OCI-M2 (cell line): ENCODE data around the gene FOXN3.

Experiments used
- DNase-seq: peaks from one replicate; lab custom pipeline; 2025; ENCODE audit not compliant: unreplicated experiment; lab: John Stamatoyannopoulos, UW

FOXN3 gene

GRCh38 chr14:89284333-89285058 lies 132.5 kb downstream of the FOXN3 start:
- DNase-seq: no peak

DNA sequence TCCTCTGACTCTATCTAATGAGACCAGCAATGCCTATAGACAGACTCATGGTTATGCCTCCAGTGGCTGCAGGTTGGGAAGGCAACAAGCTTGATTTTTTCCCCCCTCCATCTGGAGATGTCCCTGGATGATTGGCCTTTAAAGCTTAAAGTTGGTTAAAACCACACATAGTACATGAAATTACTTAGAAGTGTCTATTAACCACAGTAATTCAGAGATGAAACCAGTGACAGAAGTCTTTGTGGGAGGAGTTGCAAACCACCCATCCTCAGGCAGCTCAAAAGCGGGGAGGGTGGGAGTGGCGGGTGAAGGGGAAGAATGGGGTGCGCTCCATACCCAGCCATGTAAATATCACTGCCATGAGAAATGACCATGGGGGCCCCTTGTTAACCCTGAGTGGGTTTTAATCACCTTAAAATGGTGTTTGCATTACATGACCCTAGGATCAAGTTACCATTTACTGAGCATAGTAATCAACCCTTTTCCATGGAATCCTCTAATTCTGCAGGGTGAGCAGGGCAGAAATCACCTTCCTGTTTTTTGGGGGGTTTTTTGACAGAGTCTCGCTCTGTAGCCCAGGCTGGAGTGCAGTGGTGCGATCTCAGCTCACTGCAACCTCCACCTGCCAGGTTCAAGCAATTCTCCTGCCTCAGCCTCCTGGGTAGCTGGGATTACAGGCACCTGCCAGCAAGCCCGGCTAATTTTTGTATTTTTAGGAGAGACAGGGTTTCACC lies 133.5 kb downstream of the FOXN3 start:
- no peak for DNase-seq

- no peak for DNase-seq
These were observed 134.8 kb downstream of the FOXN3 start for GRCh38 chr14:89282191-89282590.

GRCh38 chr14:89280600-89280999 lies 136.4 kb downstream of the FOXN3 start:
- DNase-seq: no peak

GRCh38 chr14:89279649-89280232 lies 137.3 kb downstream of the FOXN3 start:
- DNase-seq: no peak

DNA sequence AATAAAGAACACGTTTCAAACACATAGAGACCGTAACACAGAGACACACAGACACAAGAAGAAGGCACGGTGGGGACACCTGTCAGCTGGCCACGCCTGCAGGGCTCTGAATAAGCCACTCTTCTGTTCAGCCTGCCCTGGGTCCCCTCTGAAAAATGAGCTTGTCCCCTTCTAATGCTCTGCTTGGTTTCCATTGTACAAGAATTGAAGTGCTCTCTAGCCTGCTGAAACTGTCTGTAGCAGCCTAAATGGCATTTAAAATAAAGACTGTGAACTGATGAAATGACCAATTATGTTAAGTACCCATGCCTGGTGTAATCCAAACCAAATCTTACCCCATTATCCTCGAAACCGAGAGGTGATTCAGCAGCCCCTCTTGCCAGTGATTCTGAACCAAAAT lies 139.8 kb downstream of the FOXN3 start:
- DNase-seq: no peak

GRCh38 chr14:89276424-89276975 lies 140.5 kb downstream of the FOXN3 start:
- no peak for DNase-seq

GRCh38 chr14:89270439-89271227 lies 146.4 kb downstream of the FOXN3 start:
- no peak for DNase-seq

DNA sequence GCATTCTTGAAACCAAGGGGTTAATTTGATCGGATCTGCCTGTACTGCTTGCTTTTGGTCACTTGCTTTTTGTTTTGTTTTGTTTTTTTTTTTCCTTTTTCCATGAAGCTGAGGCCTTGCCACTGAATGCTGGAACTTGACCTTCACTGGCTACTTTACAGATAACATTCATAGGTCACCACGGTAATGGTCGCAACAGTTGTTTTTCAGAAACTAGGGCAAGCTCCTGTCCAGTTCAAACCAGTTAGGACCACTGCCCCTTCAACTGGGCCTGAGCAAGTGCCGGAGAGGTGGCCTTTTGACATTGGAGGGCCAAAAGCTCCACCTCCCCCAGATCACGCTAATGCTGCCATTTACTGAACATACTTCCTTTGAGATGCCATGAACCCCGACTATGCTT lies 147.6 kb downstream of the FOXN3 start:
- no peak for DNase-seq

GRCh38 chr14:89268514-89268913 lies 148.5 kb downstream of the FOXN3 start:
- DNase-seq: no peak

DNA sequence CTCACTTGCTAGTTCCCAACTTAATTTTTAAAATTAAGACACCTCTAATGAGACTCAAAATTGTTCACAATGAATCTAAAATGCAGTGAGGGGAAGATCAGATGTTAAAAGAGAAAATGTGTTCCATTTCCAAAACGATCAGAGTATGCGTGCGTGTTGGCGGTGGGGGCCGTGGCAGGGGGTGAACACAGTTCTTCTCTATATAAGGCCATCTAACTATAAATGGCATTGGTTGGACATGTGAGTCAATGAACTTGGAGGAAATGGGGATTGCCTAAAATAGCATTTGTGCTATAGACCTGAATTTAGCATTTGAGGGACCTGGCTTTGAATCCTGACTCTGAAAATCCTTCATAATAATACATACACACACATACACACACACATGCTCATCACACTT lies 149.4 kb downstream of the FOXN3 start:
- DNase-seq: no peak

DNA sequence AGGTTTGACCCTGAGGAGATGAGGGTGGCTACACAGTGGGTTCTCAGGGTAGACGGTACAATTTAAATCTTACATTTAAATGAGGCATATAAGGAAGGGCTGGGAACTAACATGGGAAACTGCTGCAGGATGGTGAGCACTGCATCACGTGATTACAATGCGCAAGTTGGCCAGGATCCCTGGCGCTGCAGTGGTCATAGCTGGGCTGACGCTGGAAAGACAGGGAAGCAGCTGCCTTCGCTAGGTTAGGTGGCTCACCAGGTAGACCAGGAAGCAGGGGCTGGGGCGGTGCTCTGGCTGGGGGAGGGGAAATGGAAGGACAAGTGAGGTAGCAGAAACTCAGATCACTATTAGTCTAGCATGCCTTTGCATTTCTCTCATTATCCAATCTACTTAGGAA lies 149.9 kb downstream of the FOXN3 start:
- no peak for DNase-seq

GRCh38 chr14:89266754-89267153 lies 150.3 kb downstream of the FOXN3 start:
- no peak for DNase-seq

DNA sequence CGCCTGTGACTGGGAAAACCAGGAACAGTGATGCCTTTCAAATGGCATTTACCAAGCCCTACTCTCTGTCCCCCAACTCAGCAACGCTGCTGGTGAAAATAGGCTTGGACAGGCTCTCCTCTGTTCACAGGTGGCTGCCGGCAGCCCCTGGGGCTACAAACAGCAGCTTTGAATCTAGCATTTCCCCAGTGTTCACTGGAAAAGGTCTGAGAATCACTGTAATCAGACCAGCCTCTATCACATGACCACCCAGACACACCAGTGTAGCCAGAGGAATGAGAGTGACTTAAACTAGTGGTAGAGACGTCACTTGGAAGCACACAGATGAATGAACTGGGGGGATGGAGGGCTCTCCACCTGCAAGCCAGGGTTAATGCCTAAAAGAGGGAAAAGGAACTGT lies 151.8 kb downstream of the FOXN3 start:
- DNase-seq: no peak

- no peak for DNase-seq
These were observed 152.7 kb downstream of the FOXN3 start for GRCh38 chr14:89264196-89264800.

GRCh38 chr14:89262041-89262440 lies 155.0 kb downstream of the FOXN3 start:
- DNase-seq: no peak

- no peak for DNase-seq
These were observed 156.1 kb downstream of the FOXN3 start for GRCh38 chr14:89260898-89261297.

DNA sequence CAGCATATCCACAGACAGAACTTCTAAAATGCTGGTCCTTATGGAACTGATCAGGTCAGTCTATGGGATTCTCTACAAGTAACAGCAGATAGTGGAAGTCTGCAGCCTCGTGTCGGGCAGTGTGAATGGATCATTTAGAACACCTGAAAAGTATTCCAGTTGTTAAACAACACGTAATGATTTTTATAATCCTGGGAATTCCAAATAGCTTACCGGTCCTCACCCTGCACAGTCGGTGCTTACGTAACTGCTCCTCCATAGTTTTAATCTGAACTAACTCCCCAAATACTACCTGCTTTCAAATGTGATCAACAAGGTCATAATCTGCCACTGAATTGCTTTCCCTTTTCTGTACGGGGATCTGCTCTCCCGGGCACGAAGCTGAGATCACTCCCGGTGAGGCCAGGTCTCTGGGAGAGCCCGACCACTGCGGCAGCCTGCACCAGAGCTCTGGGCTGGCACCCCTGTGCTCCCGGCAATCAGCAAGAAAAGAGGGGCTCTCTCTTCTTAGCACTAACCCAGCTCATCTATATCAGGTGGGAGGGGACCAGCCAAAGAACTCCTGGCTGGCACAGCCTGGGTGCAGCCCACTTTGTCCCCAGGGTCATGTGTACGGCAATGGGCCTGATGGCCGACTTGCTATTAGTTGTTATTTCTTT lies 157.0 kb downstream of the FOXN3 start:
- no peak for DNase-seq

DNA sequence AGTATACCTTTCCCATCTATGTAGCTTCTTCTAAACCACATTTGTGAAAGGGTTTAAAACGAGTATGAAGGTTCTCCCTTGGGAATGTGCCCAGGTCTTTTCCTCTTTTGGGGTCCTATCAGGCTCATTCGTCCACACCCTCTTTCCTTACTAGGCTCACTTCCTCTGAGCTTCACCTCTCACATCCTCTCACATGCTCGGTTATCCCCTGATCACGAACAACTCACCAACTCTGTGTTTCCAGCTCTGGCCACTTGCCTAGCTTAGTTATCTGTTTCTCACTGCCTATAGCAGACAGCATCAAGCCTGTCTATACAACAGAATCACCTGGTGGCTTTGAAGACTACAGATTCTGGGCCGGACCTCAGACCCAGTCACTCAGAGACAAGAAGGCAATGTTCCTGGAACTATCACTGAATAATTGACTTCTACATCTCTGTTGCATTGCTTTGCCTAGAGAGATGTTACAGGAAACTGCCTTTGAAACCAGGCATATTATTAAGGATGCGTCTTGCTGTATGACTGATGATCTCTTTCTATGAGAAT lies 158.2 kb downstream of the FOXN3 start:
- DNase-seq: no peak

- DNase-seq: no peak
These were observed 160.1 kb downstream of the FOXN3 start for GRCh38 chr14:89256951-89257350.
